ENCODE data around the gene MALSU1. TPM values are rescaled to one million over a fixed set of nuclear protein-coding genes. Genes with fewer than 3 reads are reported as not detected.

Gene MALSU1
- total and polyA plus RNA-seq, 4 experiments from 2014 or later = 39.3 to 82.5 (median 51.3) TPM

DNA sequence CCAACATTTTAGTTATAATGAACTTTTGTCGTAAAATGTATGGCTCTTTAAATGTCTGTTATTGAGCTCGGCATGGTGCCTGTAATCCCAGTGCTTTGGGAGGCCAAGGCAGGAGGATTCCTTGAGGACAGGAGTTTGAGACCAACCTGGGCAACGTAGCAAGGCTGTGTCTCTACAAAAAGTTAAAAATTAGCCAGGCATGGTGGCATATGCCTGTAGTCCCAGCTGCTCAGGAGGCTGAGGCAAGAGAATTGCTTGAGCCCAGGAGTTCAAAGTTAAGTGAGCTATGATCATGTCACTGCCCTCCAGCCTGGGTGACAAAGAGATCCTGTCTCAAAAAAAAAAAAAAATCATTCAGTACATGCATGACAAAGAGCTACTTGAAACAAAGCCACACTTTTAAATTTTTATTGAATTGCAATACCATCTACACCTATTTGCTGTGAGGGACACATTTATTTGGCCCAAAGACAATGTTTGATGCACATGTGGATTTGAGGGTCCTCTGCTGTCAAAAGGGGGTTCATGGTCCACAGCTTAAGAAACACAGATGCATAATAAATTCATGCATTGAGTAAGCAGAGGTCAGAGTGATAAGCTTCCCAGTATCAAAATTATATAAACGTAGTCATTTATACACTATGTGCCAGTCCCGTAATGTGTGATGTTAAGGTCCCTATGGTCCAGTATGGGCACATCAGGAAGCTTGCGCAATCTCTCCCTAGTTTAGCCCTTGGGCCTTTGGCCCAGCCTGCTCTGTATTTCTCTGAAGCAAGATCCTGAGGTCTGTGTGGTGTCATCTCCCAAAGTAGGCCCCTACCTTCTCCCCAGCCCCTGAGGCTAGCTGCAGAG, 4.4 kb upstream of the MALSU1 start:
- Histone ChIP-seq H3K4me3 (ENCODE audit: low read length in 2 of 2) (no peak overlapping the region), H3K27ac (ENCODE audit: low read depth, low read length) (no peak overlapping the region), H3K9me3 (ENCODE audit: control insufficient read depth in 1 of 2, low read length in 2 of 2) (no peaks in the 10 kb centered on the region), H3K4me1 (ENCODE audit: insufficient read depth, low read length) (peaks cover 5% of the 10 kb centered on the region), H3K36me3 (ENCODE audit: insufficient read depth, low read length) (no peaks in the 10 kb centered on the region), H3K27me3 (ENCODE audit: insufficient read depth, low read length) (no peaks in the 10 kb centered on the region)
- ChIA-PET POLR2A (ENCODE audit: partially characterized antibody) (interaction anchor here (0.6 kb wide), 1 partner anchor 394 kb away, joined by 3 read pairs; no protein-coding TSS in a partner anchor), CTCF (ENCODE audit: partially characterized antibody) (interaction anchor here (0.9 to 2.6 kb wide), 6 partner anchors 17 to 65 kb away, joined by 3 to 13 read pairs (median 4); no protein-coding TSS in a partner anchor)
- Mint-ChIP-seq H3K9me3 (peaks cover 0 to 5% (median 0%) of the 10 kb centered on the region in 8 donors), H3K4me1 (peaks cover 7 to 24% (median 14%) of the 10 kb centered on the region in 4 donors), H3K27ac (no peak overlapping the region), H3K36me3 (peaks cover 0 to 9% of the 10 kb centered on the region in 2 donors), H3K27me3 (peaks cover 0 to 3% of the 10 kb centered on the region in 2 donors), H3K4me3 (no peak overlapping the region)
- intact Hi-C loops (cut with micrococcal nuclease) = loop anchor here (10.0 kb wide), 1 partner anchor 470 kb away; the partner anchor contains the start of gene TOMM7
- no peak for DNase-seq

DNA sequence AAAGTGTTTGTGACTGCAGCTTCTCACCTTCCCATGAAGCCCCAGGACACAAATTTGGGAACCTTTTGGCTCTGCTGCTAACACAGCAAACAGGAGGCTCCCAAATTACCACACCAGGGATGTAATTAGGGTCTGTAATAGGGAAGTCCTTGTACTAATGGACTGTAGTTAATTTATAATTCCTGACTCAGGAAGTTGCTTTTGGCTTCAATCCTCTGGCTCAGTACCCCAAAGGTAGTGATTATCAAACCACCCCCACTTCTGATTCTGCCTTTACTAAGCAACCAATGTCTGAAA, 3.8 kb upstream of the MALSU1 start:
- CTCF ChIA-PET (ENCODE audit: partially characterized antibody) = interaction anchor here (1.0 to 2.6 kb wide), 4 partner anchors 23 to 64 kb away, joined by 3 to 13 read pairs (median 4); no protein-coding TSS in a partner anchor
- Mint-ChIP-seq H3K36me3 (peaks cover 0 to 11% of the 10 kb centered on the region in 2 donors), H3K9me3 (peaks cover 0 to 5% (median 0%) of the 10 kb centered on the region in 8 donors), H3K4me3 (no peak overlapping the region), H3K27ac (no peak overlapping the region), H3K27me3 (peaks cover 0 to 3% of the 10 kb centered on the region in 2 donors), H3K4me1 (peaks cover 11 to 29% (median 20%) of the 10 kb centered on the region in 4 donors)
- Histone ChIP-seq H3K27ac (ENCODE audit: low read depth, low read length) (no peak overlapping the region), H3K9me3 (ENCODE audit: control insufficient read depth in 1 of 2, low read length in 2 of 2) (no peaks in the 10 kb centered on the region), H3K36me3 (ENCODE audit: insufficient read depth, low read length) (no peaks in the 10 kb centered on the region), H3K4me3 (ENCODE audit: low read length in 2 of 2) (no peak overlapping the region), H3K27me3 (ENCODE audit: insufficient read depth, low read length) (no peaks in the 10 kb centered on the region), H3K4me1 (ENCODE audit: insufficient read depth, low read length) (peaks cover 8% of the 10 kb centered on the region)
- no peak for DNase-seq
- POLR2A ChIA-PET (ENCODE audit: partially characterized antibody) = interaction anchor here (0.6 kb wide), 1 partner anchor 394 kb away, joined by 3 read pairs; no protein-coding TSS in a partner anchor
- intact Hi-C loops (cut with micrococcal nuclease) = loop anchor here (10.0 kb wide), 1 partner anchor 471 kb away; the partner anchor contains the start of gene TOMM7

DNA sequence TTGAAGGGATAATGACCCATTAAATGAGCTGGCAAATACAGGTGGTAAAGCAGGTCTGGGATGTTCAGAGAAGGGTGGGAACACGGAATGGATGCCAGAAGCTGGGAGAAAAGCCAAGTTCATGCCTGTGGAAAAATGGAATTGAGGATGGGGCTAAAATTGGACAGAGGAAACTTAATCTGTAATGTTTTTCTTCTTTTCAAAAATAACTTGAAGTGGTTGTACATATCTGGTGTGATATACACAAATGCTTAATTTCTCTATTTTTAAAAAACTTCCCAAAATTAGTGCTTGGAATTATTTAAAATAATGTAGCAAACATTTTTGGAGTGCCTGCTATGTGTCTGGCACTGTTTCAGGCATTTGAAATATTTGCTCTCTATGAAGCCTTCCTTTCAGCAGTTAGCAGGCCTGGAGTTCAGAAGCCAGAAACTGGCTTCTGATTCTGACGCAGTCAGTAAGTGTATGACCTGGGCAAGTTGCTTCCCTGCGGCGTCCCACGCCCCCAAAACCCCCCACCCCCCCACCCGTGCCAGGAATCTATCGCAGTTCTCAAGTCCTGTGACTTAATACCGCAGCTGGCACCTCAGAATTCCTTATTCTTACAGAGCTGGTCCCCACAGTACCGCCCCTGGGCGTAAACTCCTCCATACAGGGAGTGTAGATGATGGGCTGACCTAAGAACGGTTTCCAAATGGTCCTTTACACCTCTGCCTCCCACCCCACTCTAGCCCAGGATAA, 828 bp upstream of the MALSU1 start:
- peak overlapping the region; percentile 73 to 100 (median 97) for H3K27ac Mint-ChIP-seq
- no peak for DNase-seq
- Histone ChIP-seq H3K4me3 (ENCODE audit: low read length in 2 of 2) (peak overlapping the region; percentile 85 to 93), H3K27ac (ENCODE audit: low read depth, low read length) (peak overlapping the region; percentile 79), H3K4me1 (ENCODE audit: insufficient read depth, low read length) (peaks cover 34% of the 10 kb centered on the region), H3K9me3 (ENCODE audit: control insufficient read depth in 1 of 2, low read length in 2 of 2) (no peaks in the 10 kb centered on the region), H3K36me3 (ENCODE audit: insufficient read depth, low read length) (peaks cover 8% of the 10 kb centered on the region), H3K27me3 (ENCODE audit: insufficient read depth, low read length) (no peaks in the 10 kb centered on the region)
- ChIA-PET POLR2A (ENCODE audit: partially characterized antibody) (interaction anchor here (0.6 to 2.5 kb wide), 13 partner anchors 11 to 1827 kb away, joined by 3 to 13 read pairs (median 5); partner anchors contain the start of gene KLHL7), CTCF (ENCODE audit: partially characterized antibody) (interaction anchor here (1.5 to 4.0 kb wide), 2 partner anchors 24 to 26 kb away, joined by 4 to 25 read pairs; no protein-coding TSS in a partner anchor)
- H3K9me3 Mint-ChIP-seq = peaks cover 0 to 5% (median 0%) of the 10 kb centered on the region in 8 donors
- H3K36me3 Mint-ChIP-seq = peaks cover 12 to 28% of the 10 kb centered on the region in 2 donors
- intact Hi-C loops (cut with micrococcal nuclease) = loop anchor here (2.0 to 10.0 kb wide), 3 partner anchors 48 to 474 kb away; partner anchors contain the start of genes FAM221A and TOMM7
- peak overlapping the region; percentile 90 to 96 (median 94) for H3K4me3 Mint-ChIP-seq
- H3K4me1 Mint-ChIP-seq = peaks cover 27 to 51% (median 42%) of the 10 kb centered on the region in 4 donors
- peaks cover 0 to 3% of the 10 kb centered on the region in 2 donors for H3K27me3 Mint-ChIP-seq

DNA sequence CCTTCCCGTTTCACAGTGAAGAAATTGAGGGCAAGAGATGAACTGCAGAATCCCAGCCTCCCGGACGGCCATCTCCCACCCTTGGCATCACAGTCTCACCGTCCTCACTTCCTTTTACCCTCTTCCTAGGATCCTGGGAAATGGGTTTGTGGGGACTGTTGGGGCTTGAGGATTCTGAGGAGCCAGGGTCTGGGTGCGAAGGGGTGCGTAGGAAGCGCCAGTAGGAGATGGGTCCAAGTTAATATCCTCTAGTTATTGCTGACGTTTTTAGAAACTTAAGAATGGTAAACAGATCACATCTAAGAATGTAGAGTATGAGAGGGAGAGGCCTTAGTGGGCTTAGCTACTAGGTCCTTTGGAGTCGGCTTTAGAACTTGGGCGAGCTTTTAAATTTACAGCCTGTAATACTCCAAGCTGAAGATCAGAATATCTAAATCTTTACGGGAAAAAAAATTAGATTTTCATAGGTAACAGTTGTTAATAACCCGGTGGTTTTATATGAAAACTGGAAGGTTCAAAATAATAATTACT, 696 bp downstream of the MALSU1 start:
- peak in 1 of 5 donors; percentile 11 for DNase-seq
- H3K27me3 Mint-ChIP-seq = peaks cover 0 to 3% of the 10 kb centered on the region in 2 donors
- peak overlapping the region; percentile 90 to 96 (median 94) for H3K4me3 Mint-ChIP-seq
- intact Hi-C loops (cut with micrococcal nuclease) = loop anchor here (1.0 to 10.0 kb wide), 12 partner anchors 27 to 1825 kb away; partner anchors contain the start of genes CCDC126, CYCS, FAM221A and HYCC1
- H3K27ac Mint-ChIP-seq = peak overlapping the region; percentile 73 to 100 (median 97)
- H3K27me3 ChIP-seq (ENCODE audit: insufficient read depth, low read length) = no peaks in the 10 kb centered on the region
- peaks cover 16 to 39% of the 10 kb centered on the region in 2 donors for H3K36me3 Mint-ChIP-seq
- peaks cover 8% of the 10 kb centered on the region for H3K36me3 ChIP-seq (ENCODE audit: insufficient read depth, low read length)
- POLR2A ChIA-PET (ENCODE audit: partially characterized antibody) = interaction anchor here (1.0 to 2.5 kb wide), 9 partner anchors 27 to 298 kb away, joined by 3 to 13 read pairs (median 3); partner anchors contain the start of gene KLHL7
- peak overlapping the region; percentile 85 to 93 for H3K4me3 ChIP-seq (ENCODE audit: low read length in 2 of 2)
- peaks cover 36 to 63% (median 52%) of the 10 kb centered on the region in 4 donors for H3K4me1 Mint-ChIP-seq
- H3K9me3 Mint-ChIP-seq = peaks cover 0 to 5% (median 0%) of the 10 kb centered on the region in 8 donors
- CTCF ChIA-PET (ENCODE audit: partially characterized antibody) = interaction anchor here (0.5 to 1.1 kb wide), 3 partner anchors 28 to 220 kb away, joined by 3 to 5 read pairs (median 3); no protein-coding TSS in a partner anchor
- H3K27ac ChIP-seq (ENCODE audit: low read depth, low read length) = peak overlapping the region; percentile 79
- H3K9me3 ChIP-seq (ENCODE audit: control insufficient read depth in 1 of 2, low read length in 2 of 2) = no peaks in the 10 kb centered on the region
- H3K4me1 ChIP-seq (ENCODE audit: insufficient read depth, low read length) = peaks cover 48% of the 10 kb centered on the region

DNA sequence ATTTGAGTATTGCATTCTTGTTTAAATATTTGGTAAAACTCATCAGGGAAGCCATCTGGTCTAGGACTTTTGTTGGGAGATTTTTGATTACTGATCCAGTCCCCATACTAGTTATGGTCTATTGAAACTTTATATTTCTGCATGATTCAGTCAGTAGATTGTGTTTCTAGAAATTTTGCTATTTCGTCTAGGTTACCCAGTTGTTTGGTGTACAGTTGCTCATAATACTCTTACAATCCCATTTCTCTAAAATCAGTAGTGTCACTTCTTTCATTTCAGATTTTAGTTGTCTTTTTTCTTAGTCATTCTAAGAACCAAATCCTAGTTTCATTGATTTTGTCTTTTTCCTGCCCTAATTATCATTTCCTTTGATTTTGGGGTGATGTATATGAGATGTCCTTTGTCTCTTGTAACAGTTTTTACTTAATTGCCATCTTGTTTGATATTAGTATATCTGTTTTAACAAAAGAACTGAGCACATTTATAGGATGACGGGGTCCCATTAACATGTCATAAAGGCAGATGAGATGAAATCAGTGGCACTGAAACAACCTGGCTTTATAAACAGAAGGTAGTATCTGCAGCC, 7.9 kb downstream of the MALSU1 start:
- peaks cover 13% of the 10 kb centered on the region for H3K36me3 ChIP-seq (ENCODE audit: insufficient read depth, low read length)
- Mint-ChIP-seq H3K9me3 (no peaks in the 10 kb centered on the region), H3K36me3 (peaks cover 38 to 74% of the 10 kb centered on the region in 2 donors), H3K4me1 (peaks cover 33 to 48% (median 42%) of the 10 kb centered on the region in 4 donors), H3K4me3 (no peak overlapping the region), H3K27me3 (no peaks in the 10 kb centered on the region), H3K27ac (peak overlapping the region in 3 of 7 donors; percentile 35 to 67 (median 37))
- H3K9me3 ChIP-seq (ENCODE audit: control insufficient read depth in 1 of 2, low read length in 2 of 2) = no peaks in the 10 kb centered on the region
- intact Hi-C loops (cut with micrococcal nuclease) = no loop called here
- POLR2A ChIA-PET (ENCODE audit: partially characterized antibody) = no interaction called here
- DNase-seq = no peak
- peaks cover 35% of the 10 kb centered on the region for H3K4me1 ChIP-seq (ENCODE audit: insufficient read depth, low read length)
- CTCF ChIA-PET (ENCODE audit: partially characterized antibody) = no interaction called here
- no peak overlapping the region for H3K27ac ChIP-seq (ENCODE audit: low read depth, low read length)
- H3K27me3 ChIP-seq (ENCODE audit: insufficient read depth, low read length) = no peaks in the 10 kb centered on the region
- no peak overlapping the region for H3K4me3 ChIP-seq (ENCODE audit: low read length in 2 of 2)

DNA sequence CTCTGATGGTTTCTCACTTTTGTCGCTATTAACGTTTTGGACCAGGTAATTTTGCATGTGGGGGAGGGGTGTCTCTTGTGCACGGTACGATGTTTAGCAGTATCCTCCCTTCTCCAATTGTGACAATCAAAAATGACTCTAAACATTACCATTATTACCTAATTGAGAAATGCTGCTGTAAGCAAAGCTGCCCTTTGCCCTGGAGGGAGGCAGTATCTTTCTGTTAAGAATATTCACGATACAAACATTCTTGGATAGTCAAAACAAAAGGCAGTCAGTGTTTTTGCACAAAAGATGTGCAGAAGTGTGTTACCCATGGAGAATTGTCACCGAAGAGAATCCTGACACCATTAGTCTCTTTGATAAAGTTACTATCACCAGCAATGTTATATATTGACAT, 9.6 kb downstream of the MALSU1 start:
- Histone ChIP-seq H3K4me1 (ENCODE audit: insufficient read depth, low read length) (peaks cover 18% of the 10 kb centered on the region), H3K9me3 (ENCODE audit: control insufficient read depth in 1 of 2, low read length in 2 of 2) (no peaks in the 10 kb centered on the region), H3K27ac (ENCODE audit: low read depth, low read length) (no peak overlapping the region), H3K27me3 (ENCODE audit: insufficient read depth, low read length) (no peaks in the 10 kb centered on the region), H3K36me3 (ENCODE audit: insufficient read depth, low read length) (peaks cover 7% of the 10 kb centered on the region), H3K4me3 (ENCODE audit: low read length in 2 of 2) (no peak overlapping the region)
- no peak overlapping the region for H3K27ac Mint-ChIP-seq
- ChIA-PET POLR2A (ENCODE audit: partially characterized antibody) (no interaction called here), CTCF (ENCODE audit: partially characterized antibody) (no interaction called here)
- no peaks in the 10 kb centered on the region for H3K9me3 Mint-ChIP-seq
- intact Hi-C loops (cut with micrococcal nuclease) = no loop called here
- H3K27me3 Mint-ChIP-seq = no peaks in the 10 kb centered on the region
- no peak for DNase-seq
- H3K36me3 Mint-ChIP-seq = peaks cover 28 to 65% of the 10 kb centered on the region in 2 donors
- peaks cover 25 to 34% (median 31%) of the 10 kb centered on the region in 4 donors for H3K4me1 Mint-ChIP-seq
- H3K4me3 Mint-ChIP-seq = no peak overlapping the region
